GM18505 (cell line): Measurements from ENCODE around the gene RPL14.

Experiments used
- ATAC-seq: cut with Tn5 transposase; IDR thresholded peaks from one replicate; pipeline ENCODE4 v1.9.1; 2021; ENCODE audit not compliant: unreplicated experiment
- POLR2A ChIP-seq: IDR thresholded peaks from 4 replicates; pipeline ENCODE4 v1.6.1; 2011; ENCODE audit warnings: borderline replicate concordance; ENCODE audit not compliant: insufficient read depth, insufficient read length; ENCODE audit errors: extremely low read depth

Gene RPL14

DNA sequence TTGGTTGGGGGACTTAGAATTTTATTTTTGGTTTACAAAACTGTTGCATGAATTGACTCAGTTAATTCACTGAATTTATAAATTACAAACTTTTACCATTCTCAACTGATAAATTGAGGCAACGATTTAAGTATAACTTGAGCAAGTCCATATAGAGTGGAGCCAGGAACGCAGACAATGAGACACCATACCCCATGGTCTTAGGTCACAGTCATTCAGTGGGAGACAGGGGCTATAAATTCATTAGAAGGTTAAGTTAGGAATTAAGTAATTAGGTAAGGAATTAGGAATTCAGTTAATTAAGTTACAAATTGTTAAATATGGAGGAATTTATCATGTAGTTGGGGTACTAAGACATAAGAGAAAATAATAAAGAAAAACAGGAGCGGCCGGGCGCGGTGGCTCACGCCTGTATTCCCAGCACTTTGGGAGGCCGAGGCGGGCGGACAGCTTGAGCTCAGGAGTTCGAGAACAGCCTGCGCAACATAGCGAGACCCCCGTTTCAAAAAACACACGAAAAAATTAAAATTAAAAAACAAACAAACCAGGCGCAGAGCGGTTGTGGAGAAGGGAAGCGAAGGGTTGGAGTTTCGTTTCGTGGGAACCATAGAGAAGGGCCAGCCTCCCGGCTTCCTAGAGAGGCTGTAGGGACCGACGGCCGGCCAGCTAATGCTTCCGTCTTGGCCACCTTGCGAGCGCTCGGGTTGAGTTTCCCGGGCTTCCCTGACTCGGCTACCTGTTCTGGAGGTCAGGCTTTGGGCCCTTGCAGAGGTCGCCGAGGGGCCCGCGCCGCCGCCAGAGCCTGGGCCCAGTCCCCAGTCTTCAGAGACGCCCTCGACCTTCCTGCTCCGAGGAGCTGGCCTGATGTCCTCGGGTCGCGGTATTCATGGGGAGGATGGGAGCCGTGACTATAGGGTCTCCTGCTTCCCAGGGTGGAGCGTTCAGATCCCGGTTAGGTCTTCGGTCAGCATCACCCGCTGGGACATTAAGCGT, 19.6 kb downstream of the RPL14 start, which contains the start of gene ZNF619:
ZNF619 (plus strand) TSS at position 645 of the 993 bp plus-strand sequence. CDS start 858 bp downstream, outside the sequence.
- peak; percentile 77 for ATAC-seq
- TF ChIP-seq POLR2A: peak; percentile 81

DNA sequence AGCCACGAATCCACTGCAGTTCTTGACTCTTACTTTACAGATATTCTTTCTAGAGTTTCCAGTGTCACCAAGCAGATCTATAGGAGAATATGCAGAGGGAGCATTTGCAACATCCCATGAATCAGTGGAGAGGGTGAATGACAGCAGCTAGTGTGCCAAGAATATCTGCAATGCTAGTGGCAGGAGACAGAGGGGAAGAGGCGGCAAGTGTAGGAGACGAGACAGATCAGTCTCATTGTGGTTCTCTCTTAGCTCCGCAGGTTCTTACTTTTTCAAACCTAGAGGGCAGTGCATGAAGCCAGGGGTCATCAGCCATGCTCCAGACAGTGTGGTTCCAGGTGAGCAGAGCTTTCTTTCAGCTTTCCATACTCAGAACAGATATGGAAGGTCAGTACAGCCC, 20.5 kb downstream of the RPL14 start:
- ATAC-seq: no peak
- TF ChIP-seq POLR2A: no peak

DNA sequence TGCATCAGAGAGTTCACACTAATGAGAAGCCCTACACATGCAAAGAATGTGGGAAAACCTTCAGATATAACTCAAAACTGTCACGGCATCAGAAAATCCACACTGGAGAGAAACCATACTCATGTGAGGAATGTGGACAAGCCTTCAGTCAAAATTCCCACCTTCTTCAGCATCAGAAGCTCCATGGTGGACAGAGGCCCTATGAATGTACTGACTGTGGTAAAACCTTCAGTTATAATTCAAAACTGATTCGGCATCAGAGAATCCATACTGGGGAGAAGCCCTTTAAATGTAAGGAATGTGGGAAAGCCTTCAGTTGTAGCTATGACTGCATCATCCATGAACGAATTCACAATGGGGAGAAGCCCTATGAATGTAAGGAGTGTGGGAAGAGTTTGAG, 30.0 kb downstream of the RPL14 start:
- no peak for ATAC-seq
- TF ChIP-seq POLR2A: no peak

DNA sequence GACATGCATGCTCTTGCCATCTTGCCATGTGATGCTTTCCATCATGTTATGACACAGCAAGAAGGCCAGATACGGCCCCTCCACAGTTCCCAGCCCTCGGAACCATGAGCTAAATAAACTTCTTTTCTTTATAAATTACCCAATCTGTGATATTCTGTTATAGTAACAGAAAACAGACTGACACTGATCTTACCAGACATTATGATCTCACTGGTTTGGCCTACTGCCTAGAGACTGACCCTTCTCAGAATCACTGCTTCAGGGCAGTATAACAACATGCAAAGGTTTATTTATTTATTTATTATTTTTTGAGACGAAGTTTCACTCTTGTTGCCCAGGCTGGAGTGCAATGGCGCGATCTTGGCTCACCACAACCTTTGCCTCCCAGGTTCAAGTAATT, 33.8 kb downstream of the RPL14 start:
- TF ChIP-seq POLR2A: no peak
- no peak for ATAC-seq

DNA sequence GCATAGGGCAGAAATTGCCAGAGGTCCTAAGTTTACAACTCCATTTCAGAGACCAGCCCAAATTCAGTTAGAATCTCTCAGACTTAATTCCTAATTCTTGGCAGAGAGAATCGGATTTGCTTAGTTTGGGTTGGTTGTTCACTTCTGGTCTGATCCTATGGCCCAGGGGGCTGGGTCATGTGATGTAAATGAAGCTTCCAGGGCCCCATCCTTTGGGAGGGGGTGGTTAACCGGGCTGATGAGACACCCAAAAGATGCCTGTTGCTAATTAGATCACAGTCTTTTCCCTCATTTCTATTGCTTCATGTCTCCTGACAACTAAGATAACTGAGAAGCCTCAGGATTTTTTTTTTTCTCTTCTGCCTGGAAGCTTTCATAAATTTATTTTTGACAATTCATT, 37.6 kb downstream of the RPL14 start:
- TF ChIP-seq POLR2A: no peak
- no peak for ATAC-seq

DNA sequence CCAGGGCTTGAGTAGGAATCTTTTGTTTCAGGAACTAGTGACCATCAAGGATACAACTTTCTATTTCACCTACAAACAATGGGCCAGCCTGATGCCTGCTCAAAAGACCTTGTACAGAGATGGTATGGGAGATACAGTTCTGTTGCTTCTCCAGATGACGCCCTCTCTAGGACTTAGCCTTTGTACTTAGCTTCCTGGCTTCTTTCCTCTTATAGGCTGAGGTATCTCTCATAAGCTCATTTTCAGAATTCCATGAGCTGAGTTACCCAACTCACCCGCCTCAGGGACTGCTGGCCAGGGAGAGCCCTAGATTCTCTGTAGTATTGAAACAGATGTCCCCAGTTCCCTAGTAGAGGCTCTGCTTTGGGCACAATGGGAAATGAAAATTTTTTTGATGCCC, 40.1 kb downstream of the RPL14 start:
- TF ChIP-seq POLR2A: no peak
- ATAC-seq: no peak

DNA sequence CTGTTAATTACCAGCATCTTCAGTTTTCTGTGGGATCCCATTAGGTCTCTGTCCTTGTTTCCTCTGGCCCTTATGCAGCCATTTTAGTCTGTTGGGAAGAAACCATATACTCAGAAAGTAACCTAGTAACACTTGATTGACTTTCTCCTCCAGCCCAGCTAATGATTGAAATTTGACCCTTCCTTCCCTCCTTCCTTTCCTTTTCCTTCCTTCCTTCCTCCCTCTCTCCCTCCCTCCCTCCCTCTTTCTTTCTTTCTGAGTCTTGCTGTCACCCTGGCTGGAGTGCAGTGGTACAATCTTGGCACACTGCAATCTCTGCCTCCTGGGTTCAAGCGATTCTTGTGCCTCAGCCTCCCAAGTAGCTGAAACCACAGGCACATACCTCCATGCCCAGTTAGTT, 42.8 kb downstream of the RPL14 start:
- no peak for TF ChIP-seq POLR2A
- ATAC-seq: no peak

DNA sequence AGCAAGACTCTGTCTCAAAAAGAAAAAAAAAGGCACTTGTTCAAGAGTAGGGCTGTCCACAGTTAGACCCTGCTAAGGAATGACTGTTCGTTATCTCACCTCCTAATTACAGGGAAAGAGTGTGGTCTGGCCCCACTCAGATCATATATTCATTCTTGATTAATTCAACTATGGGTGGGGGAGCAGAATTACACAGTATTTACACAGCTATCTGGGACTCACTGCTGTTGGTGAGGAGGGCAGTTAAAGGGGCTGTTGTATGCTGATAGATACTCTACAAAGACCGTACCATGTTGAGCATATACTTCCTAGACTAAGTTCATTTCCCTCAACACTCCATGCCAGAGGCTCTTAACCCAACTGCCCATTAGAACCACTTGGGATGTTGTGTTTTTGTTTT, 44.9 kb downstream of the RPL14 start:
- ATAC-seq: no peak
- TF ChIP-seq POLR2A: no peak

DNA sequence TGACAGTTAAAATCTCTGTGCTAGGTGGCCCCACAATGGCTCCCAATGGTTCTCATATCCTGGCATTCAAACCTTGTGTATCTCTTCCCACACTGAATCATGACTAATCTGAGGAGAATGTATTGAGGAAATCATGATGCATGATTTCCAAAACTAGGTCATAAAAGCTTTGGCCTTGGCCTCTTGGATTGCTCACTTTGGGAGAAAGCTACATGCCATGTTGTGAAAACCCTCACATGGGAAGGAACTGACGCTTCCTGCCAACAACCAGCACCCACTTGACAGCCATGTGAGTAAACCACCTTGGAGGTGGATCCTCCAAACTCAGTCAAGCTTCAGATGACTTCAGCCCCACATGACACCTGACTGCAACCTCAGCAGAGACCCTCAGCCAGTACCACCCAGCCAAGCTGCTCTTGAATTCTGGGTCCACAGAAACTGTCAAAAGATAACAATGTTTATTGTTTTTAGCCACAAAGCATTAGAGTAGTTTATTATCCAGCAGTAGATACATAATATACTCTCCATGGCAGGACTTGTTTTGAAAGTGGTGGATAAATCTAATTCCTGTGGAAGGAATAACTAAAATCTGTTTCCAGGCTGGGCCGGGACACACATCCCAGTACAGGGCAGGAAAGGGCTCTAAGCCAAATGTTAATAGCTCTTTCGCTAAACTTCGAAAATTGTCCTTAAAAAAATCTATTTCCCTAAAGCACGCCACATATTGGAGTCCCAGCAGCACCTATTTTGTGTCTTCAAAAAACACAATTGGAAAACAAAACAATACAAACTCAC, 47.7 kb downstream of the RPL14 start:
- ATAC-seq: no peak
- TF ChIP-seq POLR2A: no peak

DNA sequence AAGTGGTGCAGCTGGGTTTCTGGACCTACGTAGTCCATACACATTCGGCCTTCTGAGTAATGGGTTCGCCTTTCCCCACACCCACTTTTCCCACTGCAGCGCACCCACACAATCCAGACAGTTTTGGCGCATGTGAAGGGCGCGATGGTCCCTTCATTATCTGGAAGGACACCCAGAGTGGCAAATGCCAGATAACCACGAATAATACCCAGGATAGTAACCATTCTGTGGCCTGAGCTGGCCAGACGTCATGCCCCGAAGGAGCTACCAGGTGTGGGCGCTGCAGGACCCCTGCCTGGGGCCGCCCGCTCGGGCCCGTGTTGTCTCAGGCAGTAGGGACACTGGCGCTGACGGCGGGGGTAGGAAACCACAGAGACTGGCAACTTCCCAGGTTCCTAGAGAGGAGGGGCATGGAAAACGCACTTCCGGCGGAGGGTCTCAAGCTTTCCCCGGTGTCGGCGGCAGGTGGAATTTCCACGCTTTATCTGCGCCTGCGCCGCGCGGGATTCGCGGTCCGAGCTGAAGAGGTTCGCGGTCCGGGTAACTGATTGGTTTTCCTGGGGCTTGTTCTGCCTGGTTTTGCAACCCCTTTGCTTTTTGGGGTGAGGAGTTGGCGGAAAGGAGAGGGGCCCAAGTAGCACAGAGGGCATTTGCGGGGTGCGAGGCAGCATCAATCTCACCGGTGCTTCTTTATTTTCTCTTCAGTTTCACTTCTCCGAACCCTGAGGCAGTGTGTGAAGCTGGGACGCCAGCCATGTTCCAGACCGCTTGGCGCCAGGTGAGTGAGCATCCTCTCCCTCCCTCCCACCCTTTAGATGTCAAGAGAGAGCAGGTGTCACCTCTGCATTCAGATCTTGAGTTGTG, 48.7 kb downstream of the RPL14 start, which contains the start of gene ZNF620:
ZNF620 (plus strand) TSS at position 441 of the 864 bp plus-strand sequence; CDS start at position 755, 314 bp downstream.
- peak; percentile 69 for ATAC-seq
- TF ChIP-seq POLR2A: peak; percentile 53

DNA sequence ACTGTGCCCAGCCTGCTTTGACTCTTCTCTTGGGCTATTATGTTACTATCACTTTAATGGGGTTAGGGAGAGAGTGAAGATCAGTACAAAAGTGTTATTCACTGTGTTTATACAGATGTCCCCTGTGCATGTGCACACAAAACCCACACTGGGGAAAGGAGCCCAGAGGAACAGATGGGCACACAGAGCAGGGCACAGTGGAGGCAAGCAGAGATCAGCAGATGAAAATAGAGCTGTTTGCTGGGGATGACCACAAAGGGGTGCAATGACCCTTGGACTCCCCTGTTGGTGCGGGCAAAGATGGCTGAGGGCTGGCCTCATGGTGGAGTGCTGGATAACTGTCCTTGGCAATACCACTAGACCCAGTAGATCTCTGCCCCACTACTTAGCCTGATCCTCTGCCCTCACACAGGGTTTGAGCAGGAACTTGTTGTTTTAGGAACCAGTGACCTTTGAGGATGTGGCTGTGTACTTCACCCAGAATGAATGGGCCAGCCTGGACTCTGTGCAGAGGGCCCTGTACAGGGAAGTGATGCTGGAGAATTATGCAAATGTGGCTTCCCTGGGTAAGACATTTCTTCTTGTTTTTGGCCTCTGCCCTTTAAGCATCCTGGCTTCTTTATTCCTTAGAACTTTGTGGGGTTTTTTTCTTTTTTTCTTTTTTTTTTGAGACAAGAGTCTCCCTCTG, 54.0 kb downstream of the RPL14 start:
- ATAC-seq: no peak
- no peak for TF ChIP-seq POLR2A

DNA sequence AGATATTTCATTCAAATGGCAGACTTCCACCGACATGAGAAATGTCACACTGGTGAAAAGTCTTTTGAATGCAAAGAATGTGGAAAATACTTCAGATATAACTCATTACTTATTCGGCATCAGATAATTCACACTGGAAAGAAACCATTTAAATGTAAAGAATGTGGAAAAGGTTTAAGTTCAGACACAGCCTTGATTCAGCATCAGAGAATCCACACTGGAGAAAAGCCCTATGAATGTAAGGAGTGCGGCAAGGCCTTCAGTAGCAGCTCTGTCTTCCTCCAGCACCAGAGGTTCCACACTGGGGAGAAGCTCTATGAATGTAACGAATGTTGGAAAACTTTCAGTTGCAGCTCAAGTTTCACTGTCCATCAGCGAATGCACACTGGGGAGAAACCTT, 59.1 kb downstream of the RPL14 start:
- no peak for ATAC-seq
- no peak for TF ChIP-seq POLR2A
